Measurements from ENCODE around the gene SPECC1L. TPM values are rescaled to one million over a fixed set of nuclear protein-coding genes. Genes with fewer than 3 reads are reported as not detected.
"Not testable (repeated sequence)": the region's sequence is repeated elsewhere in the genome, so short reads cannot be mapped to it uniquely, and the experiment has no call there.

The SPECC1L gene
- total RNA-seq, 1 donor from 2014 or later, result 69.2 TPM

DNA sequence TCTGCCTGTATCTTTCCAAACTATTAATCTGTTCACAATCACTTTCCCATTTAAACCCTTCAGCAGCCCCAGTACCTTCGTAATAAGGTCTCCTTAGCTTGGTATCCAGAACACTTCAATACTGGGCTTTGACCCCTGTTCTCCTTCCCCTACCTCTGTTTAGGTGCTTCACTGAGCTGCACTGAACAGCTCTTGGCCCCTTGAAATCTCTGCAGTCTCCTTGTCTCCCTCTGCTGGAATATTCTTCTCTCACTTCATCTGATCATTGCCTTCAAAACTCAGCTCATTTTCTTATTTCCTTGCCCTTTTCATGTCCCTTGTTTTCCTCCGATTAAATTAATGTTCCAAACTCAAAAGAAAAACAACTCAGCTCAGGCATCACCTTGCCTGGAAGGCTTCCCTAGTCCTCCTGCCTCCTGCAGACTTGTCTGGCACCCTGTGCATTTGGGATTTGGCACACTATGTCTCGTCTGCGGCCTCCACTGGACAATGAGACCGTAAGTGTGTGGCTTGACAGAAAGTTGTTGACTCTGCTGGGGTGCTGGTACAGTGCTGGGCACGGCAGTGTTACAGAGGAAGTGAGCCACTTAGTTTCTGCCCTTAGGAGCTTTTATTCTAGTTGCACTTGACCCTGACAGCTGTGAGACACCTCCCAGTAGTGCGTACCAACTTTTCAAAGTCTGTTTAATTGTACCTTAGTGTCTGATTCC, 4.2 kb downstream of the SPECC1L start:
- H3K27me3 ChIP-seq (ENCODE audit: insufficient read depth, low read length); H2AFZ ChIP-seq (ENCODE audit: low read depth, low read length); H3K27ac ChIP-seq (ENCODE audit: low read depth, low read length); FAIRE-seq; H3K4me3 ChIP-seq (ENCODE audit: insufficient read depth, low read depth, low read length); H3K36me3 ChIP-seq (ENCODE audit: insufficient read depth, low read length); H3K9me3 Mint-ChIP-seq (ENCODE audit: unreplicated experiment); H3K36me3 Mint-ChIP-seq (ENCODE audit: low read depth, unreplicated experiment); H3K9ac ChIP-seq (ENCODE audit: low read length); DNase-seq (ENCODE audit: low read depth); H3K9me3 ChIP-seq (ENCODE audit: insufficient read depth, low read depth, low read length); H3K27me3 Mint-ChIP-seq (ENCODE audit: low read depth, unreplicated experiment): not testable (repeated sequence)
- peak overlapping the region; percentile 50 for H3K4me3 Mint-ChIP-seq (ENCODE audit: unreplicated experiment)
- Histone ChIP-seq H3K4me2 (ENCODE audit: low read length) (peak overlapping the region; percentile 38), H4K20me1 (ENCODE audit: insufficient read depth, low read length) (peaks cover 43% of the 10 kb centered on the region), H3K4me1 (ENCODE audit: insufficient read depth, low read length) (peaks cover 10% of the 10 kb centered on the region), H3K79me2 (ENCODE audit: insufficient read depth, low read length) (peaks cover 77% of the 10 kb centered on the region)
- H3K27ac Mint-ChIP-seq (ENCODE audit: unreplicated experiment), result peak overlapping the region; percentile 75
- peaks cover 15% of the 10 kb centered on the region for H3K4me1 Mint-ChIP-seq (ENCODE audit: low read depth, unreplicated experiment)

DNA sequence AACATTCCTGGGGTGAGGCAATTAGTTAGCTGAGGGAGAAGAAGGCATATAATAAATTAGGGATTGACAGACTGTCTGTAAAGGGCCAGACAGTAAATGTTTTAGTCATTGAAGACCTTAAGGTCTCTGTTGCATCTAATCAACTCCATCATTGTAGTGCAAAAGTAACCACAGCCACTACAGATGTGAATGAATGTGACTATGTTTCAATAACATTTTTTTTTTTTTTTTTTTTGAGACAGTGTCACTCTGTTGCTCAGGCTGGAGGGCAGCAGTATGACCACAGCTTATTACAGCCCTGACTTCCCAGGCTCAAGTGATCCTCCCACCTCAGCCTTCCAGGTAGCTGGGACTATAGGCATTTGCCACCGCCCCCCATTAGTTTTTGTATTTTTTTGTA, 9.7 kb downstream of the SPECC1L start:
- not testable (repeated sequence) for H3K4me1 ChIP-seq (ENCODE audit: insufficient read depth, low read length); H3K4me2 ChIP-seq (ENCODE audit: low read length); H3K27me3 ChIP-seq (ENCODE audit: insufficient read depth, low read length); DNase-seq (ENCODE audit: low read depth); H3K27ac Mint-ChIP-seq (ENCODE audit: unreplicated experiment); H3K36me3 ChIP-seq (ENCODE audit: insufficient read depth, low read length); H3K9ac ChIP-seq (ENCODE audit: low read length); FAIRE-seq; H2AFZ ChIP-seq (ENCODE audit: low read depth, low read length); H3K27ac ChIP-seq (ENCODE audit: low read depth, low read length); H3K27me3 Mint-ChIP-seq (ENCODE audit: low read depth, unreplicated experiment); H3K36me3 Mint-ChIP-seq (ENCODE audit: low read depth, unreplicated experiment); H3K4me3 ChIP-seq (ENCODE audit: insufficient read depth, low read depth, low read length); H3K9me3 ChIP-seq (ENCODE audit: insufficient read depth, low read depth, low read length); H3K4me3 Mint-ChIP-seq (ENCODE audit: unreplicated experiment); H3K9me3 Mint-ChIP-seq (ENCODE audit: unreplicated experiment)
- H3K4me1 Mint-ChIP-seq (ENCODE audit: low read depth, unreplicated experiment), result peaks cover 26% of the 10 kb centered on the region
- Histone ChIP-seq H3K79me2 (ENCODE audit: insufficient read depth, low read length) (peaks cover 80% of the 10 kb centered on the region), H4K20me1 (ENCODE audit: insufficient read depth, low read length) (peaks cover 36% of the 10 kb centered on the region)

- H3K27ac Mint-ChIP-seq (ENCODE audit: unreplicated experiment), result no peak overlapping the region
- H3K79me2 ChIP-seq (ENCODE audit: insufficient read depth, low read length), result peaks cover 81% of the 10 kb centered on the region
Measured at GRCh38 chr22:24282401-24282800, 11.8 kb downstream of the SPECC1L start.

More at GRCh38 chr22:24282401-24282800, 11.8 kb downstream of the SPECC1L start:
- Mint-ChIP-seq H3K27me3 (ENCODE audit: low read depth, unreplicated experiment) (no peaks in the 10 kb centered on the region), H3K9me3 (ENCODE audit: unreplicated experiment) (peaks cover 4% of the 10 kb centered on the region), H3K4me1 (ENCODE audit: low read depth, unreplicated experiment) (peaks cover 38% of the 10 kb centered on the region), H3K36me3 (ENCODE audit: low read depth, unreplicated experiment) (peaks cover 2% of the 10 kb centered on the region), H3K4me3 (ENCODE audit: unreplicated experiment) (no peak overlapping the region)
- H3K4me2 ChIP-seq (ENCODE audit: low read length), result no peak overlapping the region
- FAIRE-seq (no peak), DNase-seq (ENCODE audit: low read depth) (no peak)
- TF ChIP-seq CTCF (IDR thresholded peaks at IDR 0.05; ENCODE audit: insufficient read depth, low read depth, low read length) (no peak), EZH2 (IDR thresholded peaks at IDR 0.05; ENCODE audit: insufficient read depth, low read length) (no peak)
- H3K27ac ChIP-seq (ENCODE audit: low read depth, low read length), result no peak overlapping the region
- H3K9me3 ChIP-seq (ENCODE audit: insufficient read depth, low read depth, low read length), result no peaks in the 10 kb centered on the region
- H3K9ac ChIP-seq (ENCODE audit: low read length), result no peak overlapping the region
- peaks cover 28% of the 10 kb centered on the region for H4K20me1 ChIP-seq (ENCODE audit: insufficient read depth, low read length)
- no peak overlapping the region for H2AFZ ChIP-seq (ENCODE audit: low read depth, low read length)
- peaks cover 9% of the 10 kb centered on the region for H3K4me1 ChIP-seq (ENCODE audit: insufficient read depth, low read length)
- no peaks in the 10 kb centered on the region for H3K27me3 ChIP-seq (ENCODE audit: insufficient read depth, low read length)
- no peak overlapping the region for H3K4me3 ChIP-seq (ENCODE audit: insufficient read depth, low read depth, low read length)
- no peaks in the 10 kb centered on the region for H3K36me3 ChIP-seq (ENCODE audit: insufficient read depth, low read length)
